ENCODE data around the gene FUT7. TPM values are rescaled to one million over a fixed set of nuclear protein-coding genes. Genes with fewer than 3 reads are reported as not detected.

FUT7 gene
- total and polyA plus RNA-seq, 2 of the 13 experiments (the other 11 are each of a cell fraction or from before 2014, with no cell fraction given): 0.05 TPM; not detected in 1

DNA sequence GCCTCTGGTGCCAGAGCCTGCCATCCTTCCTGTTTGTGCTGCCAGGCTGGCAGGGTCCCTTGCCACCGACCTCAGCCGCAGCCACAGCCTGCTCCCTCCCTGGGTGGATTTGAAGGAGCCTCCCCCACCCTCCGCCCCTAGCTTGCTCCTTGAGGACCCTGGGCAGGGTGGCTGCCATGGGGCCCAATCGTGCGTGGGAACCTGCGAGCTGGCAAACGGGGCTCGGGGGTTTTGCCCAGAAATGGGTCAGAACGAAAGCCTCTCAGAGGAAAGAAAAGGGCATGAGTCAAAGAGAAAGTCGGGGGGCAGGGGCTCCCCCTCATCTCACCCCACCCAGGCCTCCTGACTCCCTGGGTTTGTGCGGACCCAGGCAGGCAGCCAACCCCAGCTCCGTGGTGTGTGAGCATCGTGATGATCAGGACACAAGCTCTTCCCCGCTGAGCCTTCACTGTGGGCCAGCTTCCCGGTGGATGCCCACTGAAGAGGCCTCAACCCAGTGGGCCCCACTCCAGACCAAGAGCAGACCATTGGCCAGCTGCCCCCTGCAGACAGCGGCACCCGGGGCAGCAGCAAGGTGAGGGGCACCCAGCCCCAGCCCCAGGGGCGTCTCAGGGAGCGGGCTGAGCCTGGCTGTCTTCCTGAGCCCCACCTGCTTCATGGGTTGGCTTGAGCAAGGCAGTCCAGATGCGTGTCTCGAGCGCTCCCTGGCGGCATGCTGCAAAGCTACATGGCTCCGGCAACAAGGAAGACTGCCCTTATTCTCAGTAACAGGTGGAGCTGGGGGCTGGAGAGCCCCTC, 3.0 kb upstream of the FUT7 start (continued):
- TF ChIP-seq, protein P1, sequence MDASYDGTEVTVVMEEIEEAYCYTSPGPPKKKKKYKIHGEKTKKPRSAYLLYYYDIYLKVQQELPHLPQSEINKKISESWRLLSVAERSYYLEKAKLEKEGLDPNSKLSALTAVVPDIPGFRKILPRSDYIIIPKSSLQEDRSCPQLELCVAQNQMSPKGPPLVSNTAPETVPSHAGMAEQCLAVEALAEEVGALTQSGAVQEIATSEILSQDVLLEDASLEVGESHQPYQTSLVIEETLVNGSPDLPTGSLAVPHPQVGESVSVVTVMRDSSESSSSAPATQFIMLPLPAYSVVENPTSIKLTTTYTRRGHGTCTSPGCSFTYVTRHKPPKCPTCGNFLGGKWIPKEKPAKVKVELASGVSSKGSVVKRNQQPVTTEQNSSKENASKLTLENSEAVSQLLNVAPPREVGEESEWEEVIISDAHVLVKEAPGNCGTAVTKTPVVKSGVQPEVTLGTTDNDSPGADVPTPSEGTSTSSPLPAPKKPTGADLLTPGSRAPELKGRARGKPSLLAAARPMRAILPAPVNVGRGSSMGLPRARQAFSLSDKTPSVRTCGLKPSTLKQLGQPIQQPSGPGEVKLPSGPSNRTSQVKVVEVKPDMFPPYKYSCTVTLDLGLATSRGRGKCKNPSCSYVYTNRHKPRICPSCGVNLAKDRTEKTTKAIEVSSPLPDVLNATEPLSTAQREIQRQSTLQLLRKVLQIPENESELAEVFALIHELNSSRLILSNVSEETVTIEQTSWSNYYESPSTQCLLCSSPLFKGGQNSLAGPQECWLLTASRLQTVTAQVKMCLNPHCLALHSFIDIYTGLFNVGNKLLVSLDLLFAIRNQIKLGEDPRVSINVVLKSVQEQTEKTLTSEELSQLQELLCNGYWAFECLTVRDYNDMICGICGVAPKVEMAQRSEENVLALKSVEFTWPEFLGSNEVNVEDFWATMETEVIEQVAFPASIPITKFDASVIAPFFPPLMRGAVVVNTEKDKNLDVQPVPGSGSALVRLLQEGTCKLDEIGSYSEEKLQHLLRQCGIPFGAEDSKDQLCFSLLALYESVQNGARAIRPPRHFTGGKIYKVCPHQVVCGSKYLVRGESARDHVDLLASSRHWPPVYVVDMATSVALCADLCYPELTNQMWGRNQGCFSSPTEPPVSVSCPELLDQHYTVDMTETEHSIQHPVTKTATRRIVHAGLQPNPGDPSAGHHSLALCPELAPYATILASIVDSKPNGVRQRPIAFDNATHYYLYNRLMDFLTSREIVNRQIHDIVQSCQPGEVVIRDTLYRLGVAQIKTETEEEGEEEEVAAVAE (CRISPR knock-in tag; IDR thresholded peaks at IDR 0.05; ENCODE audit: borderline replicate concordance): no peak
- TF ChIP-seq, protein P2, sequence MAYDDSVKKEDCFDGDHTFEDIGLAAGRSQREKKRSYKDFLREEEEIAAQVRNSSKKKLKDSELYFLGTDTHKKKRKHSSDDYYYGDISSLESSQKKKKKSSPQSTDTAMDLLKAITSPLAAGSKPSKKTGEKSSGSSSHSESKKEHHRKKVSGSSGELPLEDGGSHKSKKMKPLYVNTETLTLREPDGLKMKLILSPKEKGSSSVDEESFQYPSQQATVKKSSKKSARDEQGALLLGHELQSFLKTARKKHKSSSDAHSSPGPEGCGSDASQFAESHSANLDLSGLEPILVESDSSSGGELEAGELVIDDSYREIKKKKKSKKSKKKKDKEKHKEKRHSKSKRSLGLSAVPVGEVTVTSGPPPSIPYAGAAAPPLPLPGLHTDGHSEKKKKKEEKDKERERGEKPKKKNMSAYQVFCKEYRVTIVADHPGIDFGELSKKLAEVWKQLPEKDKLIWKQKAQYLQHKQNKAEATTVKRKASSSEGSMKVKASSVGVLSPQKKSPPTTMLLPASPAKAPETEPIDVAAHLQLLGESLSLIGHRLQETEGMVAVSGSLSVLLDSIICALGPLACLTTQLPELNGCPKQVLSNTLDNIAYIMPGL (CRISPR knock-in tag; IDR thresholded peaks at IDR 0.05; ENCODE audit: borderline replicate concordance in 1 of 2, low read depth in 1 of 2): peak; percentile 43 to 78; a peak in 1 of 4 replicates
- no peak for TF ChIP-seq SETDB1 (CRISPR knock-in tag; IDR thresholded peaks at IDR 0.05; ENCODE audit: borderline replicate concordance)
- TF ChIP-seq, protein P3, sequence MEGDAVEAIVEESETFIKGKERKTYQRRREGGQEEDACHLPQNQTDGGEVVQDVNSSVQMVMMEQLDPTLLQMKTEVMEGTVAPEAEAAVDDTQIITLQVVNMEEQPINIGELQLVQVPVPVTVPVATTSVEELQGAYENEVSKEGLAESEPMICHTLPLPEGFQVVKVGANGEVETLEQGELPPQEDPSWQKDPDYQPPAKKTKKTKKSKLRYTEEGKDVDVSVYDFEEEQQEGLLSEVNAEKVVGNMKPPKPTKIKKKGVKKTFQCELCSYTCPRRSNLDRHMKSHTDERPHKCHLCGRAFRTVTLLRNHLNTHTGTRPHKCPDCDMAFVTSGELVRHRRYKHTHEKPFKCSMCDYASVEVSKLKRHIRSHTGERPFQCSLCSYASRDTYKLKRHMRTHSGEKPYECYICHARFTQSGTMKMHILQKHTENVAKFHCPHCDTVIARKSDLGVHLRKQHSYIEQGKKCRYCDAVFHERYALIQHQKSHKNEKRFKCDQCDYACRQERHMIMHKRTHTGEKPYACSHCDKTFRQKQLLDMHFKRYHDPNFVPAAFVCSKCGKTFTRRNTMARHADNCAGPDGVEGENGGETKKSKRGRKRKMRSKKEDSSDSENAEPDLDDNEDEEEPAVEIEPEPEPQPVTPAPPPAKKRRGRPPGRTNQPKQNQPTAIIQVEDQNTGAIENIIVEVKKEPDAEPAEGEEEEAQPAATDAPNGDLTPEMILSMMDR (CRISPR knock-in tag; IDR thresholded peaks at IDR 0.05): peak; percentile 99
- no peak for TF ChIP-seq ZNF883 (CRISPR knock-in tag; IDR thresholded peaks at IDR 0.05; ENCODE audit: not compliant biosample characterization)
- TF ChIP-seq, protein P4, sequence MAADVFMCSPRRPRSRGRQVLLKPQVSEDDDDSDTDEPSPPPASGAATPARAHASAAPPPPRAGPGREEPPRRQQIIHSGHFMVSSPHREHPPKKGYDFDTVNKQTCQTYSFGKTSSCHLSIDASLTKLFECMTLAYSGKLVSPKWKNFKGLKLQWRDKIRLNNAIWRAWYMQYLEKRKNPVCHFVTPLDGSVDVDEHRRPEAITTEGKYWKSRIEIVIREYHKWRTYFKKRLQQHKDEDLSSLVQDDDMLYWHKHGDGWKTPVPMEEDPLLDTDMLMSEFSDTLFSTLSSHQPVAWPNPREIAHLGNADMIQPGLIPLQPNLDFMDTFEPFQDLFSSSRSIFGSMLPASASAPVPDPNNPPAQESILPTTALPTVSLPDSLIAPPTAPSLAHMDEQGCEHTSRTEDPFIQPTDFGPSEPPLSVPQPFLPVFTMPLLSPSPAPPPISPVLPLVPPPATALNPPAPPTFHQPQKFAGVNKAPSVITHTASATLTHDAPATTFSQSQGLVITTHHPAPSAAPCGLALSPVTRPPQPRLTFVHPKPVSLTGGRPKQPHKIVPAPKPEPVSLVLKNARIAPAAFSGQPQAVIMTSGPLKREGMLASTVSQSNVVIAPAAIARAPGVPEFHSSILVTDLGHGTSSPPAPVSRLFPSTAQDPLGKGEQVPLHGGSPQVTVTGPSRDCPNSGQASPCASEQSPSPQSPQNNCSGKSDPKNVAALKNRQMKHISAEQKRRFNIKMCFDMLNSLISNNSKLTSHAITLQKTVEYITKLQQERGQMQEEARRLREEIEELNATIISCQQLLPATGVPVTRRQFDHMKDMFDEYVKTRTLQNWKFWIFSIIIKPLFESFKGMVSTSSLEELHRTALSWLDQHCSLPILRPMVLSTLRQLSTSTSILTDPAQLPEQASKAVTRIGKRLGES (CRISPR knock-in tag; IDR thresholded peaks at IDR 0.05; ENCODE audit: borderline replicate concordance): no peak
- 0 out of 2 replicates have a peak, but pooled peaks have one; percentile 19 for TF ChIP-seq SOX5 (CRISPR knock-in tag; IDR thresholded peaks at IDR 0.05; ENCODE audit: borderline replicate concordance)
- TF ChIP-seq CBX2 (IDR thresholded peaks at IDR 0.05; ENCODE audit: low read depth, low read length): no peak
- no peak for TF ChIP-seq CBX2 (CRISPR knock-in tag; IDR thresholded peaks at IDR 0.05; ENCODE audit: low read depth)
- TF ChIP-seq CEBPB (IDR thresholded peaks at IDR 0.05; ENCODE audit: borderline replicate concordance, low read depth, low read length): no peak
- no peak for TF ChIP-seq ZNF354B (CRISPR knock-in tag; IDR thresholded peaks at IDR 0.05)
- TF ChIP-seq ZNF30 (CRISPR knock-in tag; IDR thresholded peaks at IDR 0.05): no peak
- TF ChIP-seq HOXA3 (CRISPR knock-in tag; IDR thresholded peaks at IDR 0.05): peak; percentile 11; the same call in 1 of the 2 replicates
- TF ChIP-seq XRCC5 (optimal IDR thresholded peaks at IDR 0.05; ENCODE audit: low read length): peak; percentile 84
- TF ChIP-seq MEIS1 (CRISPR knock-in tag; IDR thresholded peaks at IDR 0.05; ENCODE audit: borderline replicate concordance): no peak; the same call in 1 of the 2 replicates
- TF ChIP-seq SNAPC2 (CRISPR knock-in tag; IDR thresholded peaks at IDR 0.05): no peak
- TF ChIP-seq ERF (CRISPR knock-in tag; IDR thresholded peaks at IDR 0.05): no peak
- TF ChIP-seq ZBTB38 (CRISPR knock-in tag; IDR thresholded peaks at IDR 0.05): peak; percentile 34; the same call in 1 of the 2 replicates
